GM18951 (cell line): ENCODE results near the gene NTSR1.

ENCODE experiments used
- POLR2A ChIP-seq: IDR thresholded peaks from 4 replicates; pipeline ENCODE4 v1.6.1; 2011; ENCODE audit warnings: mild to moderate bottlenecking; ENCODE audit not compliant: insufficient read length, insufficient read depth; ENCODE audit errors: extremely low read depth
- in situ Hi-C: fragments of 300-500 bp; cut with MboI; formaldehyde crosslinking; loops from one replicate; pipeline ENCODE4 v1.12.0; 2022; ENCODE audit warnings: low sequenced_read_pairs, mixed read lengths, inconsistent platforms; ENCODE audit not compliant: unreplicated experiment

The NTSR1 gene

DNA sequence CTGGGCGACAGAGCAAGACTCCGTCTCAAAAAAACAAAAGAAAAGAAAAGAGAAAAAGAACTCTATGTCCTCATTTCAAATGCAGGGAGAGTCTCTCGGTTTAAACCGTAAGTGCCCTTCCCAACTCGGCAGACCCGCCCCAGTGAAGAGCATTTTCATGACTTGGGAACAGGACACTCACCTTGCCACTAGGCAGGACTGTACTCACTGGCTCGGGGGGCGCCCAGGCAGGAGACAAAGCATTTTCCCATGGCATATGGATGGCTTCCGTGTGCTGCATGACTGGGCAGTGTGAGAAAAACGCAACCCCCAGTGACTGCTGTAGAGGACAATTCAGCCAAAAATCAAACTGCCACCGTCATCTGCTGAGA lies 64.0 kb downstream of the NTSR1 start:
- in situ Hi-C loops: no loop called here
- no peak for TF ChIP-seq POLR2A

DNA sequence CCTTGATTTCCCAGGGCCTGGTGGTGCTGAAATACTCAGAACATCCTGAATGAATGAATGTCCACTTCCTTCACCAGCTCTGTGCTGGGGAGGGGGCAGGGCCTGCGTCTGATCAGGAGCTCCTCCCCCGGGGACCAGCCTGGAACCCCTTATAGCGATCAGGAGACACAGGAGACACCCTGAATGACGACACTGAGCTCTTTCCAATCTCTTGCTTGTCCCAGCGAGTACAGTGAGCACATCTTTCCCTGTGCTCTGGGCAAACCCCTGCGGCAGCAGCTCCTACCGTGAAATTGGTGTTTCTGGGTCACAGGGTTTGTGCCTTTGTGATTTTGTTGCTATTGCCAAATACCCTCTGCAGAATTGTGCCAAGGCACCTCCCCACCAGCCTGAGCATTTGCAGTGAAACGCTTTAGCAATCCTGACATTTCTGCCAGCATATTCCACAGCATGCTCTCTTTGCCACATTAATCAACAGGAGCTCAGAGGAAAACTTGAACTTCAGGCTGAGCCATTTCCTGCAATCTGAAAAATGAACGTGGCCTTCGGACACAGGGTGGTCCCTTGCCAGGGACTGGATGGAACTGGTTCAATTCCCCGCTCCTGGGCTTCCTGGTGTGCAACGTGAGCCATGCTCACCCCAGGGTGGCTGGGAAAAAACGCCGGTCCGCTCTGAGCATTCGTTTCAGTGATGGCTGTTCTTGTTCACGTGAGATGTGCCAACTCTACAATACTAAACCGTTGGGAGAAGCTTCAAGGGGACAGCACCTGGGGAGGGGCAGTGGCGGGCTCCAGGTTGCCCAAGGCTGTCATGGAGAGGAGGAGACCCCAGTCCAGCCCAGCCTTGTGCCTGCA lies 64.6 kb downstream of the NTSR1 start:
- in situ Hi-C loops: no loop called here
- TF ChIP-seq POLR2A: no peak

DNA sequence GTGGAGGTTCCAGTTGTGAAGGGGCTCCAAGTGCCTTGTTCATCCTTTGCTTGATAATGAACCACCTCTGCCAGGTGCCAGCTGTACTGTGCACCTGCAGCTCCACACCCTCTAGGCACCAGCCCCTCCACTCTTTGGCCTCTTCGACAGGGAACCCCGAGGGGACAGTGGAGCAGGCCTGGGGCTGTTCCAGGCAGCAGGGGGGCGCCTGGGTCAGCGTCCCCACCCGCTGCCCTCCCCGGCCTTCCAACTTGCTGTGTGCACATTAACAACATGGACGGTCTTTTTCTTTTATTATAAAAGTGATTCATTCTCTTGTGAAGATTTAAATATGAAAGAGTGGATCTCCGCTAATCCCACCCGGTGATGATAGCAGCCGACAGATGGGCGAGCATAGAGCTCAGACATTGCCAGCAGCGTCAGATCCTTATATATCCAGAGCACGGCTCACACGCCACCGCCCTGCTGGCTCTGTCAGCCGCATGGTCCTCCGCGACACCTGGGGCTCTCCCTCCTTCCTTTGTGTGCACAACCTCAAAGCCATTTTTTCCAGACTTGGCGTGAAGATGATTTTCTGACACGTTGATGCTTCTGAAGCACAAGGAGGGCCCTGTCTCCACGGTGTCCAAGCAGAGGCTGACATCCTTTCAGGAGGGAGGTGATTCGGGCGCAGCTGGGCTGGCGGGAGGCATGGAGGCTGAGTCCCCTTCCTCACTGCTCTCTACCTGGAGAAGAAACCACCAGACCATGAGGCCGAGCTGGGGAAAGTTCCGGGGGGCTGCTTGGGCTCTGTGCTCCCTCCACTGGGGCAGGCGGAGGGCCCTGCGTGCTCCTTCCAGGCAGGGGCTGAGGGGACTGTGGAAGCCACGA lies 65.4 kb downstream of the NTSR1 start:
- in situ Hi-C loops: no loop called here
- no peak for TF ChIP-seq POLR2A

DNA sequence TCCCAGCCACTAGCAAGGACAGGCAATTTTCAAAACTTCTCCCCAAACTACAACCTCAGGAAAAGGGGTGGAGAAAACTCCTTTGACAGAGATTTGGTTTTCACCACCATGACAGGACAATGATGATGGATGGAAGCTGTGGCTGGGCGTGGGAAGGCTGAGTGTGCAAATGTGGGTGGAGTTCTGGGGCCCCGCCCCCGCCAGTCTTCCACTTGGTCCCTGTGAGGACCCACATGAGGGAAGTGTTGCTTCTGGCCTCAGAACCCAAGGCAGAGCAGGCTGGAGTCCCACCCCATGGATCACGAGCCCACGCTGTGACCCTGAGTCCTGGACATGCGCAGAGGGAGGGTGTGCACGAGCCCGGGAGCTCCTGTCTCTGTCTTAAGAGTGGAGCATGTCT lies 66.1 kb downstream of the NTSR1 start:
- TF ChIP-seq POLR2A: no peak
- in situ Hi-C loops: loop anchor here (25.0 kb wide), 1 partner anchor 112 kb away; no protein-coding TSS in a partner anchor

DNA sequence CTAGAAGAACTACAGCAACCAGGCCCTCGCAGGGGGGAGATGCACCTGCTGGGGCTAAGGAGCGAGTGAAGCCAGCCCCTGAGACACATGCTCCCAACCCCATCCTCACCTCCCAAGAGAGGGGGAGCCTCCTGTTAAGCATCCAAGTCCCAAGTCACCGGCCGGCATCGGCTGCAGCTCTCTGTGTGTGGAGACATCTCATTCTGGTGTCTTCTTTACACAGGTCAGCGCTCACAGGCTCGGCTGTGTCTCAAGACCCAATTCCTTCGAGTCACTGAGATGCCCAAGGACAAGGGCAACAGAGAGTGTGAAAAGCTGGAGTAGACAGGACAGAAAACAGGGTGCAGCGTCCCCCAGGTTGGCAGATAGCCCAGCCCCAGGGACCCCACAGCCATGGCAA lies 66.6 kb downstream of the NTSR1 start:
- TF ChIP-seq POLR2A: no peak
- in situ Hi-C loops: loop anchor here (25.0 kb wide), 1 partner anchor 113 kb away; no protein-coding TSS in a partner anchor

DNA sequence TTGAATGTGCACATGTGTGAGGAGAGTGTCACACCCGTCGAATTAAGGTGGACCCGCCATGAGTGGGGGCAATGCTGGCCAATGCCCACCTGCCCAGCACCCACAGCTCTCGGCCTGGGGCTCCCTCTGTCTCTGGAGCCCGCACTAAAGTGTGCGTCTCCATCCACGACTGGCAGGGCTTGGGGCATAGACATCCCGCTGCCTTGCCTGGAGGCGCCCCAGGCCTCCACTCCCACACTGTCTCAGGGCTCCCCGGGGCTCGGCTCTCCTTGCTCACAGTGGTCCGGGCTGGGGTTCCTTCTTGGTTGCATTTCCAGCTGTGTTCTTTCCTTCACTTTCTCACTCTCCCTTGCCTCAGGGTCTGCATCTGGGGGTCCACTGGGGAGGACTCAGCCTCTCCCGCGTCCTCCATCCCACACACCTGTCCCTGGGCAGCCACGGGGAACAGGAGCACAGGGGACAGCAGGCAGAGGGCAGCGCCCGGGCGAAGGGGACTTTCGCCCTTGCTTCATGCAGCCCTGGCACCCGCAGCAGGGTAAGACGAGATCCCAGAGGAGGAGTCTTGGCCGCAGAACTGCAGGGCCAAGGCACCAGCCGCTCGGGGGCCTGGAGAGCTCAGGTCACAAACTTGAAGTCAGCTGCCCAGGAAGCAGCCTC lies 67.5 kb downstream of the NTSR1 start:
- in situ Hi-C loops: loop anchor here (25.0 kb wide), 1 partner anchor 114 kb away; no protein-coding TSS in a partner anchor
- TF ChIP-seq POLR2A: no peak

DNA sequence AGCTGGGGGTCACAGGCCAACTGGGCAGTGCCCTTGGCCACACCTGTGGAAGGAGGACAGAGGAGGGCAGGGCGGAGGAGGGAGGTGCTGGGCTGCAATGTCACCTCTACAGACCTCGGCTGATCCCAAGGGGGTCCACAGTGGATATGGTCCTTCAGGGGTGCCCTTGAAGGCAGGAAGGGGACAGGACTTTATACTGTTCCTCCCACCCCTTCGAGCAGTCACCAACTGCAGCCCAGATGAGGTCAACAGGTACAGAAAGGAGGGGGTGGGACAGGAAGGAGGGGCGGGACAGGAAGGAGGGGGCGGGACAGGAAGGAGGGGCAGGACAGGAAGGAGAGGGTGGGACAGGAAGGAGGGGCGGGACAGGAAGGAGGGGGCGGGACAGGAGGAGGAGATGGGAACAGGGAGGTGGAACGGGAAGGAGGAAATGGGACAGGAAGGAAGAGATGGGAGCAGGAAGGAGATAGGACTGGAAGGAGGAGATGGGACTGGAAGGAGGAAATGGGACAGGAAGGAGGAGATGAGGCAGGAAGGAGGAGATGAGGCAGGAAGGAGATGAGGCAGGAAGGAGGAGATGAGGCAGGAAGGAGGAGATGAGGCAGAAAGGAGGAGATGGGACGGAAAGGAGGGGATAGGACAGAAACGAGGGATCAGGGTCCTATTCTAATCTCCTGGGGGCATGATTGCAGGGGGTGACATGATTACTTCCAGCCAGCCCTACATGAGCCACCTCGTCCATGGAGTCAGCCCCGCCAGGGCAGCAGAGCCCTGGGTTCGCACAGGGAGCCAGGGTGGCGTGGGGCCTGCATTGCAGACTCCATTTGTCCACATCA lies 68.3 kb downstream of the NTSR1 start:
- in situ Hi-C loops: loop anchor here (25.0 kb wide), 1 partner anchor 115 kb away; no protein-coding TSS in a partner anchor
- peak; percentile 28 for TF ChIP-seq POLR2A

DNA sequence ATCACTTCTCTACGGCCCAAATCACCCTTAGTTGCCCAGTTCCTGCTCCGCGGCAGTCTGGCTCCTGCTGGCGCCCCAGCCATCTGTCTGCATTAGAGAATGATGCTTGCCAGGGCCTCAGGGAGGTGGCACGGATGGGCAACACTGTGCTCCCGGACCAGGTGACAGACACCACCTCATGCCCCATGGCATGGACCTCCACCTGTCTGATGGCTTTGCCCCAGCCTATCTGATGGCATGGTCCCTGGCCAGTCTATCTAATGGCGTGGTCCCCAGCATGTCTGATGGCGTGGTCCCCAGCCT lies 68.8 kb downstream of the NTSR1 start:
- in situ Hi-C loops: loop anchor here (25.0 kb wide), 1 partner anchor 115 kb away; no protein-coding TSS in a partner anchor
- TF ChIP-seq POLR2A: no peak

DNA sequence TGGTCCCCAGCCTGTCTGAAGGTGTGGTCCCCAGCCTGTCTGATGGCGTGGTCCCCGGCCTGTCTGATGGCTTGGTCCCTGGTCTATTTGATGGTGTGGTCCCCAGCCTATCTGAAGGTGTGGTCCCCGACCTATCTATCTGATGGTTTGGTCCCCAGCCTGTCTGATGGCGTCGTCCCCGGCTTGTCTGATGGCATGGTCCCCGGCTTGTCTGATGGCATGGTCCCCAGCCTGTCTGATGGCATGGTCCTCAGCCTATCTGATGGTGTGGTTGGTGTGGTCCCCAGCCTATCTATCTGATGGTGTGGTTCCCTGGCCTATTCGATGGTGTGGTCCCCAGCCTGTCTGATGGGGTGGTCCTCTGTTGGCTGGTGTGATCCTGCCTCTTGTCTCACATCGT lies 69.4 kb downstream of the NTSR1 start:
- TF ChIP-seq POLR2A: no peak
- in situ Hi-C loops: loop anchor here (25.0 kb wide), 1 partner anchor 116 kb away; no protein-coding TSS in a partner anchor

DNA sequence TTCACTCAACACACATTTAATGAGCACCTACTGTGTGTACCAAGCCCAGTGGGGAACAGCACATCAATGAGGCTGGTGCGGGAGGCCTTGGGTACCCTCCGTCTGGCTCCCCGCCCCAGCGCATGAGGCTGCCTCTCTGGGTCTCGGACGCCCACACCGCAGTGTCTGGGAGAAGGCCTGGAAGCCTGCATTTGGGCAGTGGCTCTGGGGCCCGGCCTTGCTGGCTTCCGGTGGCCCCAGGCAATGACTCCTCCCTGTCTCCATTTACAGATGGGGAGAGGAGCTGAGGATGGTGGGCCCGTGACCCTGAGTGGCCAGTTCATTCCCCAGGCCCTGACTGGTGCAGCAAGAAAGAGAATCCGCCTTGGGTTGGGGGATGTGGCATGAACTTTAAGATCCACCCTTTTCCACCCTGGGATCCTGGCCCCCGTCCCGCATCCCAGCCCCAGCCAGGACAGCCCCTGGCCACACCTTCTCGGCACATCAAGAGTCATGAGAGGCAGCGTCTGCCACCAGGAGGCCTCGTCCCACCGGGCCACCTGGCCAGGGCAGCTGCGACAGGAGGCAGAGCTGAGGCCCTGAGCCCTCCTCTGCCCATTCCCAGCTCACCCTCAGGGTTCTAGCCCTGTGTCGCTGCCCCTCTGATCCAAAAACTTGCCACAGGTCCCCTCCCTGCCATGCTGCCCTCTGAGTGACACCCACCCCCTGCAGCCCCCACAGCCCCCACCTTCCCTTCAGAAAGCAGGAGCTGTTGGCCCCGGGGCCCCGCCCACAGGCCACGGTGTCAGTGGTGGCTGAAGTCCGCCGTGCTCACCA lies 70.2 kb downstream of the NTSR1 start:
- TF ChIP-seq POLR2A: no peak
- in situ Hi-C loops: loop anchor here (25.0 kb wide), 1 partner anchor 117 kb away; no protein-coding TSS in a partner anchor

DNA sequence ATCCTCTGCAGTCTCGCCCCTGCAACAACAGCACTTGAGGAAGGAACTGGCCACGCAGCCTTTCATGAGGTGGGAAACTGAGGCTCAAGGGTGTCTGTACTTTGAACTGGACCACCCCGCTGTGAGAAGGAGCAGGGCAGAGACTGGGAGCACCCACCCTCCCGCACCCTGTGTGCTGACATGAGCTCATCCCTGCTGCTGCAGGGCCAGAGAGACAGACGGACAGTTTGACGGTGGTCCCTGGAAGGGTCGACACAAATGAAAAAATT lies 70.7 kb downstream of the NTSR1 start:
- in situ Hi-C loops: loop anchor here (25.0 kb wide), 1 partner anchor 117 kb away; no protein-coding TSS in a partner anchor
- no peak for TF ChIP-seq POLR2A

DNA sequence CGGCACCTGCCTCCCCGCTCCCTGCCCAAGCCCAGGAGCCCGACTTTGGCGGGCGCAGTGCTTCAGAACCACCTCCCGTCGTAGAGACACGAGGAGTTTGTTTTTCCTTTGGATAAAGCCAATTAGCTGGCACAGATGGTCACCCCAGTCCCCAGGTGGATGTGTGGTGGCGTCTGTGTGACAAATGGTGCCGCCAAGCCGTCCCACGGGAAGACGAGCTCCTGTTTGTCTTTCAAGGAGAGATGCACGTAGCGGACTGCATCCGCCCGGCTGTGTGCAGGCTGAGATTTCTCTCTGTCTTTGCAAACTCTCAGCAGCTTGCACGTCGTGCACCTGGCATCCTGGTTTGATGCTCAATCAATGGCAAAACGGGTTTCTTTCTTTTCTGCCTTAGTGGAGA lies 71.6 kb downstream of the NTSR1 start:
- in situ Hi-C loops: loop anchor here (25.0 kb wide), 1 partner anchor 118 kb away; no protein-coding TSS in a partner anchor
- no peak for TF ChIP-seq POLR2A
